GM21367 (cell line): ENCODE data around the gene ZCCHC10.

ENCODE experiments used
- ATAC-seq: cut with Tn5 transposase; IDR thresholded peaks from one replicate; pipeline ENCODE4 v1.9.1; 2021; ENCODE audit not compliant: unreplicated experiment

The ZCCHC10 gene

GRCh38 chr5:133025804-133026663 lies at the start of gene ZCCHC10:
ZCCHC10 (minus strand) TSS chr5:133026549; CDS start chr5:133026537, 12 bp downstream.
- ATAC-seq = peak; percentile 92

DNA sequence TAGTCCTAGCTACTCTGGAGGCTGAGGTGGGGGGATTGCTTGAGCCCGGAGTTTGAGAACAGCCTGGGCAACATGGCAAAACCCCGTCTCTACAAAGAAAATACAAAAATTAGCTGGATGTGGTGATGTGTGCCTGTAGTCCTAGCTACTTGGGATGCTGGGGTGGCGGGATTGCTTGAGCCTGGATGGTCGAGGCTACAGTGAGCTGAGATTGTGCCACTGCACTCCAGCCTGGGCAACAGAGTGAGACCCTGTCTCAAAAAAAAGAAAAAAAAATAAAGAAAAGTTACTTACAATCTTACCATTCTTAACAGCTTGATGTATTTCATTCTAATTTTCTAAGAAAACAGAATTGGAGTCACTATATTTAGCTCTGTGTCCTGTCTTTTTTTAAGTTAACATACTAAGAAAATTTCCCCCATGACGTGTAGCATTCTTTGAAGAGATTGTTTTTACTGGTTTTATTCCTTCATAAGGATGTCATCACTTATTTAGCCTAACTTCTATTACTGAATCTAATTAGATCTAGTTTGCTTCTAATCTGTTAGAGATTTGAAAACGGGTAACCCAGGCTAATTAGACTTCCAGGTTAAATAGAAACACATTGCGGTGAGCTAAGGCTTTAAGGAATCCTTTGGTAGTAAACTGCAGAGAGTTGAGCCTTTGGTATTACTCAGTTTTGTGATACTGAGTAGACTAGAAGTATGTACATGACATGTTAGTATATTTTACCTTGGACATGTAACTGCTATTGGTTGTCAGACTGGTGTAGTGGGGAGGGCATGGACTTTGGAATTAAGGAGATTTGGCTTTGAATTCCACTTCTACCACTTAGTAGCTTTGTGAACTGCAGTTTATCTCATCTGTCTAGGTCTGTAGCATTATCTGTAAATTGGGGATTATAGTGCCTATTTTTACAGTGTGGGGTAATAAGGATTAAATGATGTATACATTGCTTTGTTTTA lies 49.5 kb upstream of the ZCCHC10 start:
- no peak for ATAC-seq

GRCh38 chr5:133072021-133072420 lies 45.7 kb upstream of the ZCCHC10 start:
- no peak for ATAC-seq

DNA sequence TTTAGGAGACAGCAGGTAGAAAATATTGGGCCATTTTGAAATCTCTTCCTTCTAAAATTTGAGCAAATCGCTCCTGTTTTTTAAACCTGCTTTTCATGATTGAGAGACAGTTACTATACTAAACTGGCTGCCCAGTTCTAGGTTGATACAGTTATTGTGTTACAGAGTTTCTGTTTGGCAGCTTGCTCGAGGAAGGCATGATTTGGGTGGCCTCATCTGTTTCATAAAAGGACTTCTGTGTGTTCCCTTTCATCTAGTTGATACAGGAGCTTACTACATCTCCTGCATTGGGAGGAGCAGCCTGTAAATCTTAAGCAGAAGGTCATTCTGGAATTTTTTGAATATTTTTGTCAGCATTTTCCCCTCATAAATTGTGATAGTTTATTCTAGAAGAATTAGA lies 39.7 kb upstream of the ZCCHC10 start:
- ATAC-seq = no peak

GRCh38 chr5:133065471-133065870 lies 39.1 kb upstream of the ZCCHC10 start:
- ATAC-seq = no peak

GRCh38 chr5:133063965-133064364 lies 37.6 kb upstream of the ZCCHC10 start:
- no peak for ATAC-seq

DNA sequence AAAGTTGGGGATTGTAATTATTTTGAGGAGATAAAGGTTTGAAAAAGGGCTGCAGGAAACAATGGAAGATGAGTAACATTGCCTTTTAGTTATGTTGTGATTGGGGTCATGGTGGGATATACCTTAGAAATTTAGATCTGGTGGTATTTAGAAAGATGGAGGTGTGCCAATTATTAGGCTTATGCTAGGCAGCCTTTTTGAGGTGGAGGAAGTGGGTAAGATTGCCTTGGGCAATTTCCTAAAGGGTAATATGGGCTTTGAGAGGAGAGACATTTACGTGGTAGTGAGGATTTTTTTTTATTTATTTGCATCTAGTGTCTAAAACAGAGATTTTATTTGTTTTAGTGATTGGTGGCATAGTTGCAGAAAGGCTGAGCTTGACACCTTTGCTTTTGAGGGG lies 35.9 kb upstream of the ZCCHC10 start:
- no peak for ATAC-seq

GRCh38 chr5:133059621-133060020 lies 33.3 kb upstream of the ZCCHC10 start:
- no peak for ATAC-seq

GRCh38 chr5:133056891-133057290 lies 30.5 kb upstream of the ZCCHC10 start:
- no peak for ATAC-seq

GRCh38 chr5:133054697-133055471 lies 28.5 kb upstream of the ZCCHC10 start:
- ATAC-seq = no peak

GRCh38 chr5:133053448-133053847 lies 27.1 kb upstream of the ZCCHC10 start:
- no peak for ATAC-seq

DNA sequence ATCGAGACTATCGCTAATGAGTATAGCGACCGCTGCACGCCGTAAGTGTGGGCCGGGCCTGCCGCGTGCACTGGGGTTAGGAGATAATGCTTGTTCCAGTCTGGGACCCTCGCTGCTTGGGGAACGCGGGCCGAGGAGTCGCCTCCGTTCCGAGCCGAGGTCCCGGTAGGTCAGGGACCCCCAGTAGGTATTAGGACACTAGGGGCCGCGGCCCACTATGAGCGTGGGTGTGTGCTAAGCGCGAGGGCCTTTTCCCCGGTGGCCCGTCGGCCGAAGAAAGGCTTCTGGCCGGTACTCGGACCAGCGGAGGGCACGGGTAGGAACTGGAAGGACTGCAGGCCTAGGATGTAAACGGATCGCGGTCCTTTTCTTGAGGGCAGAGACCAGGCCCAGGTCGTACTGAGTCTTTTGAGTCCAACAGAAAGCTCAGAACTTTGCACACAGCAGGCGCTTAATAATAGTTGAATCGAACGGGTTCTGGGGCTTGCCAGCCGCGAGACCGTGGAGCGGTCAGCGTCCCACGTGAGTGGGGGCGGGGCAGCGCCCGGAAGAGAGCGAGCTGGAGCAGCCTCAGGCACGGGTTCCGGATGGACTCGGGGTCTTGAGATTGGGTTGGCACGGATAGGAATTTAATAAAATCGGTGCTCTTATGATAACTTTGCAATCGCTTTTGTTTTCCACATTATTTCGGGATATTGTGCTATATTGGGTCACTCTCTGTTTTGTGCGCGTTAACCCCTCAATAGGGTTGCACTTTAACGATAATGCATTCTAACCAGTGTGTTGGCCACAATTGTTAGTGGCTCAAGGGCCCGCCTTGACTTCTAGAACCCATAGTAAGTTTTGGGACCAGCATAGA lies 26.2 kb upstream of the ZCCHC10 start:
- peak; percentile 24 for ATAC-seq

DNA sequence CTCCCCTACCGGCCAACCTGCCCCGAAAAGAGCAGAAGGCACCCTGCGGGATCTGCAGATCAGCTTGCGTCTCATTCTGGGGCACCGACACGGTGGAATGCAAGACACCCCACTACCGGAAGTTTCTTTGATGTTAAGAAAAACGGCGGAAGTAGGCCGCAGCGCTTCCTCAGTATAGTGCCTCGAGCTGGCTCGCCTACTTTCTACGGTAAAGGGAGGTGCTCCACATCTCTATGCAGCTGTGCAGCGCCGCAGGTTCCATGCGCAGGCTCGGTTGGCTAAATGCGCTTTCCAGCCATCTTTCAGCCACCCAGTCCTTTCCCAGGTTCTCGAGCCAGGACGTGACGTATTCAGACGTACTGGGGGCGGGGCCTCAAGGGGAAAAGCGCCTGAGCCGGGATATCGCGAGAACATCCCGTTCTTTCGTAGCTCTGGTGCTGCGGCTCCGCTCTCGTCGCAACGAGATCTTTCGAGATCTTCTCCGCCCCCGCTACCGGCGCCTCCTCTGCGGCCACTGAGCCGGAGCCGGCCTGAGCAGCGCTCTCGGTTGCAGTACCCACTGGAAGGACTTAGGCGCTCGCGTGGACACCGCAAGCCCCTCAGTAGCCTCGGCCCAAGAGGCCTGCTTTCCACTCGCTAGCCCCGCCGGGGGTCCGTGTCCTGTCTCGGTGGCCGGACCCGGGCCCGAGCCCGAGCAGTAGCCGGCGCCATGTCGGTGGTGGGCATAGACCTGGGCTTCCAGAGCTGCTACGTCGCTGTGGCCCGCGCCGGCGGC lies 25.4 kb upstream of the ZCCHC10 start, which contains the start of gene HSPA4:
Gene HSPA4, plus strand, starts transcription at position 472 of the 775 bp plus-strand sequence. Its CDS starts 238 bp downstream, at position 710.
- peak; percentile 74 for ATAC-seq

GRCh38 chr5:133051061-133051541 lies 24.8 kb upstream of the ZCCHC10 start:
- no peak for ATAC-seq

DNA sequence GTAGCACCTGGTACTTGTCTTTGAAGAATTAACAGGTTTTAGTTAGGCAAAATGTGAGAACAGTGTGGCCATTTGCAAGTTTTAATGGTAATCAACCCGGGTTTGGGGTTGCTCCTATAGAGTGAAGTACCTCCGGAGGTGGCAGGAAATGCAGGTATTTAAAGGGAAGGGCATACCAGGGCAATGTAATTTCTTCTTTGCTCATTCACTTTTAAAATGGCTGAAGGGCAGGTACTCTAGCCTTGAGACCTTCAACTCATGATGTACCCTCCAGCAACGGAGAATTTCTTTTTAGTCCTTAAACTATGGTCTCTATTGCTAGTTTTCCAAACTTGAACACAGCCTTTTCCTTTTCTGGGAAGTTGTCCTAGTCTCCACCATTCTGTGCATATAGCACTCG lies 24.2 kb upstream of the ZCCHC10 start:
- ATAC-seq = no peak

DNA sequence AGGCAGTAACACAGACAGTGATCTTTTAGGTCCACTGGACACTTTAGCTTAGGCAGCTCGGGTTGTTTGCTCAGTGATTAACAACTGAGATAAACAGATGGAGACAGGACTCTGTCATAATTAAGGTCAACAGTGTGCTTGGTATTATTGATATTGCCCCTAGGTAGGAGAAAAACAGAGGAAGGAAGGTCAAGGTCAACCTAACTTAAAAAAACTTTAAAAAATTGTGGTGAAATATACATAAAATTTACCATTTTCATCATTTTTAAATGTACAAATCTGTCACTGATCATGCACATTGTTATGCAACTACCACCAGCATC lies 23.3 kb upstream of the ZCCHC10 start:
- no peak for ATAC-seq

GRCh38 chr5:133048993-133049725 lies 22.8 kb upstream of the ZCCHC10 start:
- ATAC-seq = no peak

DNA sequence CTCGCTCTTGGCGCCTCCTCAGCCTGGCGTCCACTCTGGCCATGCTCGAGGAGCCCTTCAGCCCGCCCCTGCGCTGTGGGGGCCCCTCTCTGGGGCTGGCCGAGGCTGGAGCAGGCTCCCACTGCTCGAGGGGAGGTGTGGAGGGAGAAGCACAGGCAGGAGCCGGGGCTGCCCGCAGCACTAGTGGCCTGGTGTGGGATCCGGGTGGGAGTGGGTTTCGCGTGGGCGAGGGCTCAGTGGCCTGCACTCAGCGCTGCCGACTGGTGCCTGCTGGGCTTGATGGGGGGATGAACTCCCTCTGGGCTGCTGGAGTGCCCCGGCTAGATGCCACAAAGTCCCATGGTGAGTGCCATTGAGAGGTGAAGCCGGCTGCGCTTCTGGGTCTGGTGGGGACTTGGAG lies 21.1 kb upstream of the ZCCHC10 start:
- no peak for ATAC-seq
